GM18499 (cell line): ENCODE data around the gene MINK1.
"Not testable (repeated sequence)": the region's sequence is repeated elsewhere in the genome, so short reads cannot be mapped to it uniquely, and the experiment has no call there.

ENCODE experiments used
- ATAC-seq: cut with Tn5 transposase; IDR thresholded peaks from one replicate; pipeline ENCODE4 v1.9.1; 2021; ENCODE audit warnings: moderate number of reproducible peaks; ENCODE audit not compliant: insufficient read depth, unreplicated experiment

The MINK1 gene

DNA sequence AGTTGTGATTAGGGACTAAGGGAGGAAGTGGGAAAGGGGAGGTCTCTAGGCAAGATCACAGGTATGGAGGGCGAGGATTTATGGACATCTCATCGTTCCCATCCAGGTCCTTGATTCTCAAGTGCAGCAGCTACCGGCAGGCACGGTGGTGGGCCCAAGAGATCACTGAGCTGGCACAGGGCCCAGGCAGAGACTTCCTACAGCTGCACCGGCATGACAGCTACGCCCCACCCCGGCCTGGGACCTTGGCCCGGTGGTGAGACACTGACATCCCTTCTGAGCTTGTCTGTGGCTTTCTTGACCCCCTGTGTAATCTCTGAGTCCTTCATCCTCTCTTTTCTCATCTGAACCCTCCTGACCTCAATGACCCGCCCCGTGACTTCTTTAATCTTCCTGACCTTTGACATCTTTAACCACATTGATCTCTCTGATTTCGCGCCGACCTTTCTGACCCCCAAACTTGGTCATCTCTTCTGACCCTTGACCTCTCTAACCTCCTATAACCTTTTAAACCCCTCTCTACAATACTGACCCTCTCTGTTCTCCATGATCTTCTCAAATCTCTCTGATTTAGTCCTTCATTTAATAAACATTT lies 22.3 kb upstream of the MINK1 start:
- ATAC-seq: no peak

- no peak for ATAC-seq
Measured at GRCh38 chr17:4811471-4811870, 21.7 kb upstream of the MINK1 start.

- no peak for ATAC-seq
Measured at GRCh38 chr17:4812690-4813089, 20.4 kb upstream of the MINK1 start.

GRCh38 chr17:4815043-4815675 lies 18.0 kb upstream of the MINK1 start:
- no peak for ATAC-seq

DNA sequence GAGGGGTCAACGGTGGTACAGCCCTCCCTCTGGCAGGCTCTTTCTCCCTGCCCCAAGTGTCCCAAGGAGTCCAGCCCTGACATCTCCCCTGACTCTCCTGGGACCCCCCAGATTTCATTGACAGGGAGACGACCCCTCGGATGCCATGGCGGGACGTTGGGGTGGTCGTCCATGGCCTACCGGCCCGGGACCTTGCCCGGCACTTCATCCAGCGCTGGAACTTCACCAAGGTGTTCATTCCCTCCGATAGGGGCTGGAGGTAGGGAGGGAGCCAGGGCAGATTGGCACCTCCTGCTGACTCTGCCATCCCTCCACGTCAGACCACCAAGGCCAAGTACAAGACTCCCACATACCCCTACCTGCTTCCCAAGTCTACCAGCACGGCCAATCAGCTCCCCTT lies 16.3 kb upstream of the MINK1 start:
- no peak for ATAC-seq

DNA sequence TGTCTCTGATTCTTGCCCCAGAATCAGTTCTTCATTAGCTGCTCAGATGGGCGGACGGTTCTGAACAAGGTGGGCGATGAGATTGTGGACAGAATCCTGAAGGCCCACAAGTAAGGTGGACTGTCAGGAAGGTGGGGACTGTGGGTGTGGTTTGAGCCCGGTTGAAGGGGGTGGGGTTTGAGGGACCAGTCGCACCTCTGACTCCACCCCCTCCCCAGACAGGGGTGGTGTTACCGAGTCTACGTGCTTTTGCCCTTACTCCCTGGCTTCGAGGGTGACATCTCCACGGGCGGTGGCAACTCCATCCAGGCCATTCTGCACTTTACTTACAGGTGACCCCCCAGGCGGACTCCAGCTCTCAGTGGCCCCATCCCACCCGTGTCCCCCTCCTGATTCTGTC lies 14.9 kb upstream of the MINK1 start:
- ATAC-seq: no peak

GRCh38 chr17:4822835-4823234 lies 10.3 kb upstream of the MINK1 start:
- ATAC-seq: no peak

- ATAC-seq: no peak
Measured at GRCh38 chr17:4823373-4824089, 9.6 kb upstream of the MINK1 start.

- ATAC-seq: no peak
Measured at GRCh38 chr17:4827399-4827798, 5.7 kb upstream of the MINK1 start.

DNA sequence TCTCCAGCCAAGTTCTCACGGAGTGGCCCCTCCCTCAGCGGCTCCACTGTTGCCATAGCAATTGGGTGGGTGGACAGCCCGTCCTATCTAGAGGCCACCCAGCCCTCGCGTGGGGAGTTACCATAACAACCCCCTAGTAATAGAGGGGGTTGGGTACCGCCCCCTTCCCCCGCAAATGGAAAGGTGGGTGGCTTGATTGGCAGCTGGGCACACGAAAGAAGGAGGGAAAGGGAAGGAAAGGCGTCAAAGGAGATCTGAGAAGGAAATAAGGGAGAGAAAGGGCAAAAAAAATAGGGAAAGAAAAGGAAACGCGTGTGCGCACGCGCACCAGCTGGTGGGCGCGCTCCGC lies 337 bp upstream of the MINK1 start:
- ATAC-seq: not testable (repeated sequence)

GRCh38 chr17:4833941-4834680 lies 971 bp downstream of the MINK1 start:
- ATAC-seq: no peak

DNA sequence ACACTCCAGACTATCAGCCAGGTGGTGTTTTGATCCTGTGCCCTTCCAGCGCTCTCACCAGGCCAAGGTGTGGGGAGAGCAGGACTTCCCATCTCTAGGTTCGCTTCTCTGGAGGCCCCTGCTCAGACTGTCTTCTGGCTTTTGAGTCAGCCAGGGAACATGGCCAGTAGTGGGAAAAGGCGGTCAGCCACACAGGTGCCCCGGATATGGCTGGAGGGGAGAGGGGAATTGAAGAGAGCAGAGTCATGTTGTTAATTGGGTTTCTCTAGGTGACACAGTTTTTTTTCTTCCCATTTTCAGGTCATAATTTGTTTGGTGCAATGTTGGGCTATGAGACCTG lies 1.5 kb downstream of the MINK1 start:
- ATAC-seq: no peak

DNA sequence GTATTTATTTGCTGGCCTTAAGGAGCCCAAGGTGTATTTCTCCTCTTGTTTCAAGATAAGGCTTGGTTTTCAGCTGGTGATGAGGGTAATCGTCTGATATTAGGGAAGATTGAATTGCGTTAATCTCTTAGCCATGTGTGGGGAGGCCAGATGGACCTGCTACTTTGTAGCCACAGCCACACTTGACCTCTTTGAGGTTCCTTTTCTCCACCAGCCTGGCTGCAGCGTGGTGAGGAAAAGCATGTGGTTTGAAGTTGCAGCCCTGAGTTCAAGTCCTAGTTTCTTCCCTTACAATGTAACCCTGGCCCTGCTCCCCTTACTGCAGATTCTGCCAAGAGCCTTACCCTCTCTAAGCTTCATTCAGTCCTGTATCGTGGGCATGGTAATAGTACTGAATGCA lies 3.1 kb downstream of the MINK1 start:
- no peak for ATAC-seq

DNA sequence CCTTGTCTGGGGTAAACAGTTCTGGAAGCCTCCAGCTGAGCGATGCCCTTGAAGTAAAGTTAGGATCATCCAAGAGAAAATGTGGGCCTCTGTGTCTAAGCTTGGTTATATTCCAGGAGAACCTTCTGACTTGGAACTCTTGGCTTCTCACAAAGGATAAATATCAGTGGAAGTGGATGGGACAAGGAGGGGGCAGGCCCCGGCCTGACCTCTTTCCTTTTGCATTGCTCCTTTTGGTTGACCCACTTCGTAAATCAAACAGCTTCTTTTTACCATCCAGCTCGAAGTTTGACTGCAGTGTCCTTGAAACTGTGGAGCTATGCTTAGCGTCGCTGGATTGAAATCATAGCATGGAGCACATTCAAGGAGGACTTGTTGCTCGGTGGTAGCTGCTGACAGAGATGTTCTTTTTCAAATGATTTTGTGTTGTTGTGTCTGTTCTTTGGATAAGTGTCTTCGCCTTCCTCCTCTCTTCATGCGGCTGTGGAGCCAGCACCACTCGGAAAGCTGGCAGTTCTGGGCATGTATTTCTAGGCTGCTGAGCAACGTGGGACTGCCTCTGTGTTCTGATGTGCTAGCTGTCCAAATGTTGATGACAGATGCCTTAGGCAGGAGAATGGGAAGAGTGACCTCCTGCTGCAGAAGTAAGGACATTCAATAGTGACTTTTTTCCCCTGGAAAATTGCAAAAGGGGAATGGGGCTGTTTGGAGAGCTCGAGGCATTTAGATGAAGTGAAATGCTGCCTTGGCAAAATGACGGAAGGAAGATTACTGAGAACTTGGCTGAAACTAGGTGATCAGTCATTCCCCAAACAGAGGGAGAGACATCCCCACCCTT lies 4.5 kb downstream of the MINK1 start:
- ATAC-seq: no peak

DNA sequence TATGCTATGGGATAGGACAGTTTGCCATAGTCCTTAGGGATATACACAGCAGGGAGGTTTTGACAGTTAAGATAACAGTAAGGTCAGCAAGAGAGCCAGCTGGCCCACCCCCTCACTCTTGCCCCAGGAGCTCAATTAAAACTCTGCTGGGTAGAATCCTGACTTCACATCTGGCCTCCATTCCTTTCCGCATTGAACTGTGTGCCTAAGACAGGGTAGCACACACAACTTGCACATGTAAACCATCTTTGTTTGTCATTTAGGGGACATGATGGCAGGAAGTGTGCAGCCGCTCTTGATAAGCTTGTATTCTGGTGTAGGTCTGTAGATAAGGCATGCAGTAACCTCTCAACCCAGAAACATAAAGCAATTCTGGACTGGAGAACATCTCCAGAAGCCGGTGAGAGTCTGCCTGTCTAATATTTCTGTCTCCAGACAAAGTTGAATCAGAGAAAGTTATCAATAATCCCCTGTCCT lies 5.2 kb downstream of the MINK1 start:
- ATAC-seq: no peak

GRCh38 chr17:4839221-4839620 lies 6.1 kb downstream of the MINK1 start:
- no peak for ATAC-seq

DNA sequence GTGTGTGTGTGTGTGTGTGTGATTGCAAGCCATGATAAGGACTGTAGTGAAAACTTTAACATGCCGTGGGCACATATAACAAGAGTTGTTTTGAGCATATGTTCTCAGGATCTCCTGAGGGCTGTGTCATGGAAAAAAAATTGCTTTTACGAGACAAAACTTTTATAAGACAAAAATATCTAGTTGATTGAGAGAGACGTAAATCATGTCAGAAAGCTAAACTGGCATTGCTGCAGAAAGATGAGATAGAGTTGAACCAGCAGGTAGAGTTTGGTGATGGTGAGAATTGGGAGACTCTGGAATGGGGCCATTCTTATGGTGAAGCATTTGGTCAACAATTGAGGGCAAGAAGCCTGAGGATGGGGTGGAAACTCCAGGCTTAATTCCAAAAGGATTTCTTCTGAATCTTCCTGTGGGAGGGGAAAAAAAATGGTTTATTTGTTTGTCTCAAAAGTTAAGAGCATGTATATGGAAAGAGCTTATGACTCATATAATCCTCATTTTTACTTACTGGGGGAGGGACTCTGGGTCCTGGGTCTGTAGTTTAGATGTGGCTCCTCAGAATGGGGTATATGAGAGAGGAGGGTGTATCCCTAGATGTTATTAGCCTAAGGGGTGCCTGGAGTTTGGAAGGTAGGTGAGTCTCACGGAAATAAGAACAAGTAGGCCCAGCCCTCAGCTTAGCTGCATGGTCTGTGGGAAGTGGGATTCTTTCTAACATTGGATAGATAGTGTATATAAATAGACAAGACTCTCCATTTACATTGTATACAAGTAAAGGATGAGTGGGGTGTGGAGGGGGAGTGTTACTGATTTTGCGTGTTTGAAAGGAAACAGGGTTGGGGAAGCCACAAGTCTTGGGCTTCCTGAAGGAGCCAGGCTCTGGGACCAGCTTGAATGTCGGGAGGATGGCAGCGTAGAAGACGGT lies 7.1 kb downstream of the MINK1 start:
- ATAC-seq: no peak

GRCh38 chr17:4840893-4841242 lies 7.7 kb downstream of the MINK1 start:
- no peak for ATAC-seq

DNA sequence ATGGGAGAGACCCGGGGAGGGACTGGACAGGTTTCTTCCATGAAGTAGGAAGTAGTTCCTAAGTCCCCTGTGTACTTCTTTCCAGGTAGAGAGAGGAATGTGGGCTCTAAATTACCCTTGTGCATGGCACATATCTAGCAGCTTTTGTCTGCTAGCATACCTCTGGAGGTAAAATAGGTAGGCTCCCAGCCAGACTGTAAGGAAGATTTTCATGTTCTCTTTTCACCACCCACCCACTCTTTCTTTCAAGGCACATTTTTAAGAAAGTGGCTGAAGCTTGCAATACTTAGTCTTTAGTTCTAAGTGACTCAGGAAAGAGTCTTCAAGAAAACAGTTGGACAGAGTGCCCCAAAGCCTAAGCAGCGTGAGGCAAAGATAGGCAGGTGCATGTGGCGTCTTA lies 9.2 kb downstream of the MINK1 start:
- no peak for ATAC-seq
